K562 (cell line): Measurements from ENCODE around the gene HOXB7.

ENCODE experiments used
- CHD2 ChIP-seq: IDR thresholded peaks from 2 replicates; pipeline ENCODE4 v1.6.1; 2011; ENCODE audit warnings: low read depth, low read length
- E4F1 ChIP-seq: fragments of 250-450 bp; sonication (Bioruptor Pico); IDR thresholded peaks from 2 replicates; pipeline ENCODE4 v1.5.0; 2021; ENCODE audit warnings: mild to moderate bottlenecking, borderline replicate concordance
- ELF1 ChIP-seq: fragments of 200-800 bp; sonication (Bioruptor generic); IDR thresholded peaks from 2 replicates; pipeline ENCODE4 v1.6.1; 2016; ENCODE audit warnings: missing genetic modification characterization, missing compliant biosample characterization
- NR2C2 ChIP-seq, 2 experiments: fragments of 200-800 bp in 1 of 2; sonication (Bioruptor generic) in 1 of 2; sonication (generic) in 1 of 2; formaldehyde crosslinking in 1 of 2; IDR thresholded peaks; 2 replicates each; pipeline versions ENCODE4 v1.6.1 to v1.8.0; 2016 to 2022; ENCODE audit warnings: mild to moderate bottlenecking in 1 of 2, missing compliant biosample characterization in 1 of 2, missing genetic modification characterization in 1 of 2, missing genetic modification reagents in 1 of 2
- ZKSCAN1 ChIP-seq: fragments of 150-350 bp; IDR thresholded peaks from 2 replicates; pipeline ENCODE4 v1.6.1; 2016; ENCODE audit warnings: low read depth, low read length
- TF ChIP-seq, protein P1 (sequence below): sonication (generic); formaldehyde crosslinking; IDR thresholded peaks from 2 replicates; pipeline ENCODE4 v1.5.0; 2020; ENCODE audit warnings: missing genetic modification reagents
- TF ChIP-seq, protein P2 (sequence below), 3 experiments: IDR thresholded peaks in 2 of 3; conservative IDR thresholded peaks in 1 of 3; 2 replicates each; pipeline ENCODE4 v1.5.1; 2011 to 2012; ENCODE audit warnings: low read length in 3 of 3, mild to moderate bottlenecking in 3 of 3, control low read depth in 2 of 3, improper control_type of control experiment in 1 of 3, inconsistent platforms in 1 of 3, low read depth in 1 of 3, mixed read lengths in 1 of 3, moderate library complexity in 1 of 3; ENCODE audit not compliant: insufficient read depth in 2 of 3
- TF ChIP-seq, protein P3 (sequence below): sonication (generic); formaldehyde crosslinking; IDR thresholded peaks from 2 replicates; pipeline ENCODE4 v1.8.1; 2022; ENCODE audit warnings: missing genetic modification reagents

GRCh38 chr17:48630009-48630924 is 19.4 kb upstream of the HOXB7 start:
- TF ChIP-seq, protein P1, sequence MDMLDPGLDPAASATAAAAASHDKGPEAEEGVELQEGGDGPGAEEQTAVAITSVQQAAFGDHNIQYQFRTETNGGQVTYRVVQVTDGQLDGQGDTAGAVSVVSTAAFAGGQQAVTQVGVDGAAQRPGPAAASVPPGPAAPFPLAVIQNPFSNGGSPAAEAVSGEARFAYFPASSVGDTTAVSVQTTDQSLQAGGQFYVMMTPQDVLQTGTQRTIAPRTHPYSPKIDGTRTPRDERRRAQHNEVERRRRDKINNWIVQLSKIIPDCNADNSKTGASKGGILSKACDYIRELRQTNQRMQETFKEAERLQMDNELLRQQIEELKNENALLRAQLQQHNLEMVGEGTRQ (CRISPR knock-in tag) = no peak
- TF ChIP-seq E4F1 (CRISPR knock-in tag) (no peak), CHD2 (no peak), NR2C2 (CRISPR knock-in tag; IDR thresholded peaks at IDR 0.05) (no peak), NR2C2 (tag; IDR thresholded peaks at IDR 0.05) (no peak; the same call in 1 of the 2 replicates), ZKSCAN1 (no peak), ELF1 (tag) (no peak)
- TF ChIP-seq, protein P2, sequence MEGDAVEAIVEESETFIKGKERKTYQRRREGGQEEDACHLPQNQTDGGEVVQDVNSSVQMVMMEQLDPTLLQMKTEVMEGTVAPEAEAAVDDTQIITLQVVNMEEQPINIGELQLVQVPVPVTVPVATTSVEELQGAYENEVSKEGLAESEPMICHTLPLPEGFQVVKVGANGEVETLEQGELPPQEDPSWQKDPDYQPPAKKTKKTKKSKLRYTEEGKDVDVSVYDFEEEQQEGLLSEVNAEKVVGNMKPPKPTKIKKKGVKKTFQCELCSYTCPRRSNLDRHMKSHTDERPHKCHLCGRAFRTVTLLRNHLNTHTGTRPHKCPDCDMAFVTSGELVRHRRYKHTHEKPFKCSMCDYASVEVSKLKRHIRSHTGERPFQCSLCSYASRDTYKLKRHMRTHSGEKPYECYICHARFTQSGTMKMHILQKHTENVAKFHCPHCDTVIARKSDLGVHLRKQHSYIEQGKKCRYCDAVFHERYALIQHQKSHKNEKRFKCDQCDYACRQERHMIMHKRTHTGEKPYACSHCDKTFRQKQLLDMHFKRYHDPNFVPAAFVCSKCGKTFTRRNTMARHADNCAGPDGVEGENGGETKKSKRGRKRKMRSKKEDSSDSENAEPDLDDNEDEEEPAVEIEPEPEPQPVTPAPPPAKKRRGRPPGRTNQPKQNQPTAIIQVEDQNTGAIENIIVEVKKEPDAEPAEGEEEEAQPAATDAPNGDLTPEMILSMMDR (IDR thresholded peaks at IDR 0.05 in 2 of 3, conservative IDR thresholded peaks at IDR 0.05 in 1 of 3; ENCODE audit: insufficient read depth in 2 of 3, low read depth in 1 of 3, low read length in 3 of 3) = no peak
- TF ChIP-seq, protein P3, sequence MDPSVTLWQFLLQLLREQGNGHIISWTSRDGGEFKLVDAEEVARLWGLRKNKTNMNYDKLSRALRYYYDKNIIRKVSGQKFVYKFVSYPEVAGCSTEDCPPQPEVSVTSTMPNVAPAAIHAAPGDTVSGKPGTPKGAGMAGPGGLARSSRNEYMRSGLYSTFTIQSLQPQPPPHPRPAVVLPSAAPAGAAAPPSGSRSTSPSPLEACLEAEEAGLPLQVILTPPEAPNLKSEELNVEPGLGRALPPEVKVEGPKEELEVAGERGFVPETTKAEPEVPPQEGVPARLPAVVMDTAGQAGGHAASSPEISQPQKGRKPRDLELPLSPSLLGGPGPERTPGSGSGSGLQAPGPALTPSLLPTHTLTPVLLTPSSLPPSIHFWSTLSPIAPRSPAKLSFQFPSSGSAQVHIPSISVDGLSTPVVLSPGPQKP (CRISPR knock-in tag) = no peak
